Measurements from ENCODE around the gene CKS2.
"Not testable (repeated sequence)": the region's sequence is repeated elsewhere in the genome, so short reads cannot be mapped to it uniquely, and the experiment has no call there.

The CKS2 gene

DNA sequence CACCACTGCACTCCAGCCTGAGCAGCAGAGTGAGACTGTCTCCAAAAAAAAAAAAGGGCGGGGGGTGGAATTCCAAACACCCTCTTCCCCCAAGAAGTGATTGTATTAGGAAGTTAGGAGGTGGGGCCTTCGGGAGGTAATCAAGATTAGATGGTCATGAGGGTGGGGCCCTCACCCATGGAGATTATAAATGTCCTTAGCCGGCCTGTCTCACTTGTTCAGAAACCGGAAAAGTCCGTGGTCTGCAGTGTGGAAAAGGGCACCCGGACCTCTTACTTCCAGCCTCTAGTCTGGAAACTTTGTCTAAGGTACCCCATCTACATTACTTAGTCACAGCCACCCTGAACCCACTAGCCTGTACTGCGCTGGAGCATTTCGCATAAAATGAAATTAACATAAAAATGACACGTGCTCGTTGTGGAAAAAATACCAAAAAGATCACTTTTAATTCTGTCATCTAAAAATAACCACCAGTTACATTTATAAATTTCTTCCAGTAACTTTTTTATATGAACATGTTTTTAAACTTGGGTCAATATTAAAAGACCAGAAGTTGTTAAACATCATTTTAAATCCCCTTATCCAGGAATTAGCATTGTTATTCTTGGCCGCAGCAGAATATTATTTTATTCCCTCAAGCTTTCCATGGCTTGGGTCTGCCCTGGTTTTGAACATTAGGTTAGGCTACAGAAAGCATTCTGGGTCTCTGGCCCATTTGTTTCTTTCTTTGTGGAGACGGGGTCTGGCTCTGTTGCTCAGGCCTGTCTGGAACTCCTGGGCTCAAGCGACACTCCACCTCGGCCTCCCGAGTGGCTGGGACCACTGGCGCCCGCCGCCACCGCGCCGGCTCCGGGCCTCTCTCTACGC lies 1.2 kb upstream of the CKS2 start:
- in situ Hi-C loops (cut with MboI; ENCODE audit: low sequenced_read_pairs), result no loop called here

- in situ Hi-C loops (cut with MboI; ENCODE audit: low sequenced_read_pairs), result no loop called here
Observed at GRCh38 chr9:89311346-89312221, 589 bp downstream of the CKS2 start.

- in situ Hi-C loops (cut with MboI; ENCODE audit: low sequenced_read_pairs), result no loop called here
Observed at GRCh38 chr9:89312222-89312571, 1.2 kb downstream of the CKS2 start.

- in situ Hi-C loops (cut with MboI; ENCODE audit: low sequenced_read_pairs), result no loop called here
Observed at GRCh38 chr9:89313842-89314241, 2.8 kb downstream of the CKS2 start.

DNA sequence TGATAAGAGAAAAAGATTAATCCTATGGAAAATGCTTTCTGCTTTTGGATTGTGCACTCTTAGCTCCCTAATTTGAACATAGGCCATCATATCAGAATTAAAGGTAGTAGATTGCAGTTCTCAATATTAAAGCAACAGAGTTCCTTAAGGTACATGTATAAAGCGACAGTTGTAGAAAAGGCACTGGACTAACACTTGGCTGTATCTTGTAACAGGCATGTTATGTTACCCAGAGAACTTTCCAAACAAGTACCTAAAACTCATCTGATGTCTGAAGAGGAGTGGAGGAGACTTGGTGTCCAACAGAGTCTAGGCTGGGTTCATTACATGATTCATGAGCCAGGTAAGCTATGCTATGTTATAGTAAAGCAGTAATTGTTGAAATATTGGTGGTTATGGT lies 4.0 kb downstream of the CKS2 start:
- in situ Hi-C loops (cut with MboI; ENCODE audit: low sequenced_read_pairs), result no loop called here

- in situ Hi-C loops (cut with MboI; ENCODE audit: low sequenced_read_pairs), result no loop called here
Observed at GRCh38 chr9:89315482-89315881, 4.5 kb downstream of the CKS2 start.

DNA sequence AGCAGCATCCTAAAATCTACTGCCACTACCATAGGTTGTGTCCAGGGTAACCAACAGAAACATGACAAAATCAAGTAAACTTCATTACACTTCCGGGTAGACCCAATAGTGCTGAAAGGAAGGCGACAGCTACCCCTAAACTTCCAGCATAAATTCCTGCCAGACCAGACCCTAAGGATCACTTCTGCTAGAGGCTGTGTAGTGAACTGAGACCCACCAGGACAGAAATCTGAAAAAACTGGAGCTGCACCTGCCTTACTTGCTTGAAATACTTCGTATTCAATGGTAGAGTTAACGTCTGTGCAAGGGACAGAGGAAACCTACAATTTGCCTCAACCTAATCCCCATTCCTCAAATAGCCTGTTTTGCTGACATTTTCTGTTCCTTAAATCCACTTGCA lies 6.3 kb downstream of the CKS2 start:
- in situ Hi-C loops (cut with MboI; ENCODE audit: low sequenced_read_pairs), result no loop called here

- in situ Hi-C loops (cut with MboI; ENCODE audit: low sequenced_read_pairs), result no loop called here
Observed at GRCh38 chr9:89318123-89319014, 7.4 kb downstream of the CKS2 start, which contains the start of gene SECISBP2. Gene SECISBP2, plus strand, starts transcription at chr9:89318500. Its CDS starts 77 bp downstream, at chr9:89318577.

DNA sequence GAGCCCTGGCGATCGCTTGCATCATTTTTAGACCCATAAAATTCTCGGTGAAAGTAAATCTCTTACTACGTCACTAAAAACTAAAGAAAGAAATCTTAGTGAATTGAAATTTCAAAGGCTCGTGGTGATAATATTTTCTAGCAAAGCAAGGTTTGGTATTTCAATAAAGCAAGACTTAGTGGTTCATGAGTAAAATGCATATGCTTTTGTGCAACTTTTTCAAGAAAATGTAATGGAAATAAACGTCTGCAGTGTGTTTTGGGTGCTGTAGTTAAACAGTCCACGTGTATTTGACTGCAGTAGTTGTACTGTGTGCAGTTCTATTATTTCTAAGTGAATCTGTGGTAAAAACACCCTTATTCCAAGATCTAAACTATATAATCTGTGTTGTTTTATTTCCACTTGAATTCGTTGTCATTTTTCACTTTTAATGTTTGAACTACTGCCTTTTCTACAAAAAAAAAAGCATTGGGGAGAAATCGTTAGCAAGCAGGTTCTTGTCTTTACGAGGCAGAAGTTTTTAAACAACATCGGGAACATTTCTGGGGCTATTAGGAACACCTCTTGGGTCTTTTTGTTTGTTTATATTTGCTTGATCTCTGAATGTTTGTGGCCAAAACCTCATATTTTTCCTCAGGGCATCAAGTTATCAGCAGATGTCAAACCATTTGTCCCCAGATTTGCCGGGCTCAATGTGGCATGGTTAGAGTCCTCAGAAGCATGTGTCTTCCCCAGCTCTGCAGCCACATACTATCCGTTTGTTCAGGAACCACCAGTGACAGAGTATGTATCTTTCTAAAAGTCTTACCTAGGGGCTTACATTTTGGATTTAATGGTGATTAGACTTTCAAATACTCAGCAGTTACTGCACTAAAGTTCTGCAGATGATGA lies 8.3 kb downstream of the CKS2 start:
- in situ Hi-C loops (cut with MboI; ENCODE audit: low sequenced_read_pairs), result no loop called here

- in situ Hi-C loops (cut with MboI; ENCODE audit: low sequenced_read_pairs), result no loop called here
Observed at GRCh38 chr9:89323390-89323789, 12.4 kb downstream of the CKS2 start.

GRCh38 chr9:89325733-89326132 lies 14.7 kb downstream of the CKS2 start:
- in situ Hi-C loops (cut with MboI; ENCODE audit: low sequenced_read_pairs), result no loop called here

DNA sequence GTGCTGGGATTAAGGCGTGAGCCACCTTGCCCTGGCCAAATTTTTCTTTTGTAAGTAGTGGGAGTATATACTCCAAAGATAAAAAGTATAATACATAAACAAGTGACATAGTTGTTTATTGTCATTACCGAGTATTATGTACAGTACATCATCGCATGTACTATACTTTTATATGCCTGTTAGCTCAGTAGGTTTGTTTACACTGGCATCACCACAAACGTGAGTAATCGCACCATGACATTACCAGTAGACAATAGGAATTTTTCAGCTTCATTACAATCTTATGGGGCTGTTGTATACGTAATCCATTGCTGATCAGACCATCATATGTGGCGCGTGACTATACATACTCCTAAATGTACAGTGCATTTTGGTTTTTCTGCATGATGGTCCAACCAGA lies 17.1 kb downstream of the CKS2 start:
- in situ Hi-C loops (cut with MboI; ENCODE audit: low sequenced_read_pairs), result no loop called here

DNA sequence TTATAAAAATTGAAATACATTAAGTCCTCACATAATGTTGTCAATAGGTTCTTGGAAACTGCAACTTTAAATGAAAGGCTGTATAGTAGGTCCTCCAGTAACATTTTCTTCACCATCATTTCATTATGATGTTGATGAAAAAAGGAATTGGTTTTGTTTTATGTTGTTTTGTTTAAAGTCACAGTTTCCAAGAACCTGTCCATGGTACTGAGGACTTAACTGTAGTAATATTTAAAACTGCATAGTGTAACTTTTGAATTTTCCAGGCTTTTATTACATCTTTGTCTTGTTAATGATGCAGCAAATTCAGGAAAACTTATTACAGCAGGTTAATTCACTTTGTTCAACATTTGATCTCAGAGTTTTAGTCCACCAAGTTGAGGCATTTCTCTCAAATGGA lies 18.9 kb downstream of the CKS2 start:
- in situ Hi-C loops (cut with MboI; ENCODE audit: low sequenced_read_pairs), result no loop called here

DNA sequence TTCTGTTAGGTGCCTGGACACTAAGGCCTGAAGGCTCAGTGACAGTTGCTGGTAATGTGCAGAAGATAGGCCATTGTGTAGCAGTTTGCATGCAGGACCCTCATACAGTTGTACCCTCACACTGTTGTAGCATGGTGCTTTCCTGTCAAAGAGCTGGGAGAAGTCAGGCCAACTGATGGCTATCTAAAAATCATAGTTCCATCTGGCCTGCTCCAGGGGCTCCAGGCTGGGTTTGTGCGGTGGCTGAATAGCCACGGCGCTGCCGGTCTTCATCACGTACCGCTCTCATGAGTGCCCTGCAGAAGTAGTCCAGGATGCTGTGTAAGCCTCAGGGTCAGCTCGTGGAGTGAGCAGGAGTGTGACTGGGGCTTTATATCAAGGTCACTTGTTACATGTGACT lies 19.5 kb downstream of the CKS2 start:
- in situ Hi-C loops (cut with MboI; ENCODE audit: low sequenced_read_pairs), result no loop called here

DNA sequence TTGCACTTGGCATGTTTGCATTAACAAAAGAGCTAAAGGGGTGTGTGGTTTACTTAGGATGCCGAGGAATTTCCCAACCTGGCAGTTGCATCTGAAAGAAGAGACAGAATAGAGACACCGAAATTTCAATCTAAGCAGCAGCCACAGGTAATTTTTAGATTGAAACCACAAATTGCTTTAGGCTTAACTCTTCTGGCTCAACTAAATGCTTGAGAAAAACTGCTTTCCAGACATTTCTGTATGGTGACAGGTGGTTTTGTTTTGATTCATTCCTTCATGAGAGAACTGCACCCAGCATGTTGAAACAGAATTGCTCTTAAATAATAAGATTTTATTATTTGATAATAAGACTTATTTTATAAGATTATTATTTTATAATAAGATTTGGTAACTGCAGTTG lies 28.8 kb downstream of the CKS2 start:
- in situ Hi-C loops (cut with MboI; ENCODE audit: low sequenced_read_pairs), result no loop called here

GRCh38 chr9:89340332-89340731 lies 29.3 kb downstream of the CKS2 start:
- in situ Hi-C loops (cut with MboI; ENCODE audit: low sequenced_read_pairs), result no loop called here

- in situ Hi-C loops (cut with MboI; ENCODE audit: low sequenced_read_pairs), result no loop called here
Observed at GRCh38 chr9:89342213-89342612, 31.2 kb downstream of the CKS2 start.

DNA sequence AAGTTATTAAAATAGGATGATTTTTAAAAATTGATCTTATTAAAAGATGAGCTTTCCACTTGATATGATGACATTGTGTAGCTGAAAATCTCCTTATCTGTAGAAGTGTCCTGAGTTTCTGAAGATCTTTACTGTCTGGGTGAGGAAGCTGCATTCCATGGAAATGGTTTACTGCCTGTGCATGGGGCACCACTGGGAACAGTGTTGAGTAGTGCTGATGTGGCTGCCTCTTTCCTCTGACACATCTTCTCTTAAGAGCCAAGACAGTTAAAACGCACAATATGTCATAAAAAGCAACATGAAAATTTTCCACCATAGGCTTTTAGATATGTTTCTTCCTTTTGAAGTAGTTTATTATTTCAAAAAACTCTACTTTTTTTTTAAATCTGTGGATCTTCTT lies 32.0 kb downstream of the CKS2 start:
- in situ Hi-C loops (cut with MboI; ENCODE audit: low sequenced_read_pairs), result no loop called here

- in situ Hi-C loops (cut with MboI; ENCODE audit: low sequenced_read_pairs), result not testable (repeated sequence)
Observed at GRCh38 chr9:89343812-89344211, 32.8 kb downstream of the CKS2 start.

DNA sequence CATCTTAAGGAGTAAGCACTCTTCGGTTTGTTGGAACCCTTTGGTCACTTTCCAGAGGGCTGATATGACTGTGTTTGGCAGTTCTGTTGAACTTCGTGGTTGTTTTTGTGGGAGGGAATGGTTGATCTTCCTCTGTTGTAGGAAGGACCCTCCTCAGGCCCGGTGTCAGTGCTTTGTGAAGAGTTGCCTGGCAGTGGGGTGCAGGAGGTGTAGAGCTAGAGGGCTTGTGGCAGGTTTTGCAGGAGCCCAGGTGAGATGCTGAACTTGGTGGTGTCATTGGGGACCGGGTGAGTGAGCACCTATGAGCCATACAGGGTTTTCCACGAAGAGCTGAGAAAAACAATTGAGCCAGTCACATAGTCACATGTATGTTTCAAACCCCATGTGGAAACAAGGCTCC lies 34.5 kb downstream of the CKS2 start:
- in situ Hi-C loops (cut with MboI; ENCODE audit: low sequenced_read_pairs), result no loop called here

Measured in HL-60/S4 treated with retinoic acid at 250 ng/mL for 4 days and 3 days (cell line).